GM12891 (cell line): Measurements from ENCODE around the gene TPCN2.

Experiments used
- POLR2A ChIP-seq: IDR thresholded peaks from 2 replicates; pipeline ENCODE4 v1.6.1; 2011; ENCODE audit warnings: low read depth, low read length, control low read depth
- POU2F2 ChIP-seq: IDR thresholded peaks from 2 replicates; pipeline ENCODE4 v1.6.1; 2011; ENCODE audit warnings: low read depth, mild to moderate bottlenecking, control low read depth, low read length, moderate library complexity

DNA sequence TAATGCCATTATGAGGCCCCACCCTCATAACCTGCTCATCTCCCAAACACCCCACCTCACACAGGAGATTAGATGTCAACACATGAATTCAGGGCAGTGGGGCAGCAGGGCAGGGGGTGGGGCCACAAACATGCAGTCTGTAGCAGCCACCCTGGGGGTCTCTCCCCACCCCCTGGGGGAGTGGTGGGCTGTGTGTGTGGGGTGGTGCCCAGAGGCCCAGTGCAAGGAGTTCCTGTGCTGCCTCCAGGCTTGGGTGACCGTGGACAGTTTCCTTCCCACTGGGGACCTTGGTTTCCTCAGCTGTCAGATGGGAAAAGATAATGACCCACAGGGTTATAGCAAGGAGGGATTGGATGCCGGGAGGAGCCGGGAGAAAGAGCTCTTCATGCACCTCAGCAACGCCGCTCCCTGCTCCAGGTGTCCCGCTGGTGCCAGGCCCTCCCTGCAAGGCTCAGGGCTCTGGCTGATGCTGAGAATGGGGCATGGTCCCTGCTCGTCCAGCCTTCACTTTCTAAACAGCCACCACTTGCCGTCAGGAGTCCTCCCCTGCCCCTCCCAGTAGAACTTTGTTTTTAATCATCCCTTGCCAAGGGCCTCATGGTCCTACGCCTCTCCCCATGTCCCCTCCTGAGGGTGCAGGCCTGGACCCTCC is 33.7 kb upstream of the TPCN2 start:
- TF ChIP-seq POLR2A (no peak), POU2F2 (no peak)
